ENCODE measurements around the gene DIPK1B.

DNA sequence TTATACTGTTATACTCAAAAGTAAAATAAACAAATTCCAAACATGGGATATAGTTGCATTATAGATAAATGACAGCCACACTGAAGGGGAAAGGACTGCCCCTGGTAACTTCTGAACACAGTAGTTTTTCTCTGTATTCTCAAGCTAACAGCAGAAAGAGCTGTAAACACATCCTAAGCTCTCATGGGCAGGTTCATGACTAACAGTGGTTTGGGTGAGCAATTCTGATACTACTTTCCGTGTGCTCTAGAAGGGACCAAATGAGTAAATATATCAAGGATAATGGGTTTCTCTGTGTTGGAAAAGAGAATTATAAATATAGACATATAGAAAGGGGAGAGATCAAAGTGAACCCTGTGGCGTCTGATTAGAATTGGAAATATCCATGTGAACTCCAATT, 38.2 kb downstream of the DIPK1B start:
- no peak for TF ChIP-seq POLR2A (IDR thresholded peaks at IDR 0.05; ENCODE audit: low read depth, low read length)
- no peak for TF ChIP-seq POLR2AphosphoS5 (IDR thresholded peaks at IDR 0.05; ENCODE audit: low read depth, low read length)
- TF ChIP-seq TAF1 (IDR thresholded peaks at IDR 0.05; ENCODE audit: low read depth, low read length), result no peak
- TF ChIP-seq SPI1 (IDR thresholded peaks at IDR 0.05; ENCODE audit: low read depth, low read length), result no peak
- no peak for TF ChIP-seq POU2F2 (IDR thresholded peaks at IDR 0.05; ENCODE audit: low read depth, low read length)

All from GM12891 (cell line).